Activated T-helper 1 cell treated with anti-CD3 and anti-CD28 coated beads, Interleukin-2, amount 50 U/mL, for 16 hours (primary cell): Measurements from ENCODE around the gene C20orf96.
"Not testable (repeated sequence)": the region's sequence is repeated elsewhere in the genome, so short reads cannot be mapped to it uniquely, and the experiment has no call there.

Experiments
- DNase-seq, 2 donors: peaks; one replicate each; pipeline ENCODE4 v3.0.0-alpha.2; 2020; ENCODE audit warnings: low read depth in 1 of 2, low spot score in 1 of 2

The C20orf96 gene

GRCh38 chr20:290084-290831 lies at the start of gene C20orf96:
C20orf96 (minus strand) TSS chr20:290750; CDS start chr20:290610, 140 bp downstream.
- peak; percentile 69 to 70 for DNase-seq

DNA sequence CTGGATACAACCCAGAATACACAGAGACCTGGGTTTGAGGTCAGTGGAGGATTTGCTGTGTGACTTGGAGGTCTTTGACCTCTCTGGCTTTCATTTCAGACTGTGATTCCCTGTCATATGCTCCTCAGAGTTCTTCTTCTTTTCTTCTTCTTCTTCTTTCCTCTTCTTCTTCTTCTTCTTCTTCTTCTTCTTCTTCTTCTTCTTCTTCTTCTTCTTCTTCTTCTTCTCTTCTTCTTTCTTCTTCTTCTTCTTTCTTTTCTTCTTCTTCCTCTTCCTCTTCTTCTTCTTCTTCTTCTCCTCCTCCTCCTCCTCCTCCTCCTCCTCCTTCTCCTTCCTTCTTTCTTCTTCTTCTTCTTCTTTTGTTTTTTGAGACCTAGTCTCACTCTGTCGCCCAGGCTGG lies 45.5 kb upstream of the C20orf96 start:
- DNase-seq = not testable (repeated sequence)

DNA sequence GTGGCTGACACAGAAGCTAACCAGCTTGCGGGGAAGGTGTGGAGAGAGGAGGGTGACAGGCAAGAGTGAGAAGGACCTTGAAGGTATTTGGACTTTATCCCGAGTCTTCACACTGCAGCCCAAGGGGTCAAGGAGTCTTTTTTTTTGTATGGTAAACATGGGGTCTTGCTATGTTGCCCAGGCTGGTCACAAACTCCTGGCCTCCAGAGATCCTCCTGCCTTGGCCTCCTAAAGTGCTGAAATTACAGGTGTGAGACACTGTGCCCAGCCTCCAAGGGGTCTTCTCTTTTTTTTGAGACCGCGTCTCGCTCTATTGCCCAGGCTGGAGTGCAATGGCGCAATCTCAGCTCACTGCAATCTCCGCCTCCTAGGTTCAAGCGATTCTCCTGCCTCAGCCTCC lies 44.0 kb upstream of the C20orf96 start:
- no peak for DNase-seq

DNA sequence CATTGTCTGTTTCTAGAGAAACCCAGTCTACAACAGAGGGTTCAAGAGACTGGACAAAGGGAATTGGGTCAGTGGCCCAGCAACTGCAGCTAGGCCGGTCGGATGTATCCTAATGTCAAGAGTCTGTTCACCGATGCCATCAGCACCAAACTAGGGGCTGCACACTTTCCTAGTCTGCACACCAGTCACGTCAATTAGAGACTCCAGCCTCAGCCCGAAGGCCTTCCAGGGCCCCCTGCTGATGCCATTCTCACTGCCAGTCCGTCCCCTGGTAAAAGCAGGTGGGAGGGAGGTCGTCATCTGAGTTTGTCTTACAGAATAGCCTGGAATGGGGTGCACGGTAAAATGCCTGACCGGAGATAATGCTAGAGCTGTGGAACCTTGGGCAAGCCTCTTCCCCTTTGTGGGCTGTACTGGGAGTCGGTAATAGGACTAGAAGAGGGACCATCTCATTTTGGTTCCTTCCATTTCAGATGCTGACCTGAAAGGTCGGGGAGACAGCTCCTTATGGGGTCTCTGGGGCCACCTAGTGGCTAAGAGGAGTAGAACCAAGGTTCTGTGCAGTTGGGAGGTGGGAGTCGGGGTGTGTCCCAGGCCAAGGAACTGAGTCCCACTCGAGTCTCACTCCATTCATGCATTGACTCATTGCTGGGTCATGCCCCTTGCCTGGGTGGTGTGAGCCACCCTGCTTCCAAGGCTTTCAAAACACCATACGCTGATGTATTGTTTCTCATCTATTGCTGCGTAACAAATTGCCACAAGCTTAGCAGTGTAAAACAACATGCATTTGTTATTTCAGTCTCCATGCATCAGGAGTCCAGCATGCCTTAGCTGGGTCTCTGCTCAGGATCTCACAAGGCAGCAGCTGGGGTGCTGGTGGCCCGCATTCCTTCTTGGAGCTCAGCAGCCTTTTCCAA lies 39.9 kb upstream of the C20orf96 start:
- peak in 1 of 2 donors; percentile 32 for DNase-seq

DNA sequence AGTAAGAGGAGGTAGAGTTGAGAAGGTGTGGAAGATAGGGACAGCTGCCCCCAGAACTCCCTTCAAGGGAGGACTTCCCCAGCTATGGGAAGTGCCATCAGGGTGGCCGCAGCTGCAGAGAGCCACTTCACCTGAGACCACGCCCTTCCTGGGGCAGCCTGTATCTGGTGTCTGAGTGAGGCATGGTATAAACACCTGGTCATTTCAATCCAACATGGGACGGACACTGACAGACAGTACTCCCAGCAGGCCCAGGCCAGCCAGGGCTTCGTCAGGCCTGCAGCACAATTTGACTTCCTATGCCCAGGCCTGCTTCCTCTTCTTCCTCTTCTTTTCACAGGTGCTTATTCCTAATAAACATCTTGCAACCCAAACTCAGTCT lies 39.3 kb upstream of the C20orf96 start:
- DNase-seq = no peak

DNA sequence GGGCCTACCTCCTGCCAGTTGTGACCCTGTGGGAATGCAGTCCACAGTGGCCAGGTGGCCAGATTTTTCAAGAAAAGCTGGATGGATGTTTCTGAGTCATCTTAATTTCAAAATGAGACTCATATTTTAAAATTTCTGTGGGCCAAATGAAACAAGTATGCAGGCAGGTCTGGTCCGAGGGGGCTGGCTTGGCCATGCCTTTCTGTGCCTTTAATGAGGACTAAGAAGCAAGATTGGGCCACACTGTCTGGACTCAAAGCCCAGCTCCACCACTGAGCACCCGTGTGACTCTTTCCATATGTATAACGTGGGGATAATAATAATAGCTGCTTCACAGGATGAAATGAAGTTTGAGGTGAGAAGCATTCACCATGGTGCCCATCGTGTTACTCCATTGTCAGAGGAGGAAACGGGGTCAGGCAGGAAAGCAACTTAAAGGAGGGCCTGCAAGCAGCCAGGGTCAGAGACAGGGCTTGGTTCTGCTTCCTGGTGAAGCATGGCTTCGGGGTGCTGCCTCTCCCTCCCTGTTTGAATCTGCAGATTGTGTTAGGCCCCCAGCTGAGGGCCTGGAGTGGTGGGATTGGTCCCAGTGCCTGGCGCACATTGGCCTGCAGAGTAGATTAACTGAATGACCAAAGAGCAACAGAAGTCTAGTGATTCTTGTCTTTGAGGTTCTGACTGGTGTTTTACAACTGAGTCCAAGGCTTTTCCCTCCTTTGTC lies 38.6 kb upstream of the C20orf96 start:
- no peak for DNase-seq

- no peak for DNase-seq
Measured at GRCh38 chr20:328027-328974, 37.8 kb upstream of the C20orf96 start.

GRCh38 chr20:327186-328026 lies 36.9 kb upstream of the C20orf96 start:
- peak; percentile 34 to 56 for DNase-seq

DNA sequence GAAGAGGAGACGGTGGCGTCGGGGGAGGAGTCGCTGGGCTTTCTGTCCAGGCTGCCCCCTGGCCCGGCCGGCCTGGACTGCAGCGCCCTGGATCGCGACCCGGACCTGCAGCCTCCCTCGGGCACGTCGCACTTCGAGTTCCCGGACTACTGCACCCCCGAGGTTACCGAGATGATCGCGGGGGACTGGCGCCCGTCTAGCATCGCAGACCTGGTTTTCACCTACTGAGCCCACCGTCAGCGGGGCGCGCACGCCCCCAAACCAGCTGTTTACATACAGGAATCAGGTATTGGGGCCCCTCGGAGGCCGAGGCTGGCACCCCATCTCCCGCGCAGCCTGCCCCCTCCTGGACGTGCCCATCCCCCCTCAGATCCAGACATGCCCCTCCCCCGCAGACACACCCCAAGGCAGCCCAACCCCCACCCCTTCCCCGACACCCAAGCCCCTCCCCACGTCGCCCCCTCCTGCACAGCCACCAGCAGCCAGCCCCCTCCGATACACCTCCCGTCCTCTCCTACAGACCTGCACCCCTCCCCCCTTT lies 36.2 kb upstream of the C20orf96 start:
- no peak for DNase-seq

- DNase-seq = peak in 1 of 2 donors; percentile 14
Measured at GRCh38 chr20:325889-326644, 35.5 kb upstream of the C20orf96 start.

DNA sequence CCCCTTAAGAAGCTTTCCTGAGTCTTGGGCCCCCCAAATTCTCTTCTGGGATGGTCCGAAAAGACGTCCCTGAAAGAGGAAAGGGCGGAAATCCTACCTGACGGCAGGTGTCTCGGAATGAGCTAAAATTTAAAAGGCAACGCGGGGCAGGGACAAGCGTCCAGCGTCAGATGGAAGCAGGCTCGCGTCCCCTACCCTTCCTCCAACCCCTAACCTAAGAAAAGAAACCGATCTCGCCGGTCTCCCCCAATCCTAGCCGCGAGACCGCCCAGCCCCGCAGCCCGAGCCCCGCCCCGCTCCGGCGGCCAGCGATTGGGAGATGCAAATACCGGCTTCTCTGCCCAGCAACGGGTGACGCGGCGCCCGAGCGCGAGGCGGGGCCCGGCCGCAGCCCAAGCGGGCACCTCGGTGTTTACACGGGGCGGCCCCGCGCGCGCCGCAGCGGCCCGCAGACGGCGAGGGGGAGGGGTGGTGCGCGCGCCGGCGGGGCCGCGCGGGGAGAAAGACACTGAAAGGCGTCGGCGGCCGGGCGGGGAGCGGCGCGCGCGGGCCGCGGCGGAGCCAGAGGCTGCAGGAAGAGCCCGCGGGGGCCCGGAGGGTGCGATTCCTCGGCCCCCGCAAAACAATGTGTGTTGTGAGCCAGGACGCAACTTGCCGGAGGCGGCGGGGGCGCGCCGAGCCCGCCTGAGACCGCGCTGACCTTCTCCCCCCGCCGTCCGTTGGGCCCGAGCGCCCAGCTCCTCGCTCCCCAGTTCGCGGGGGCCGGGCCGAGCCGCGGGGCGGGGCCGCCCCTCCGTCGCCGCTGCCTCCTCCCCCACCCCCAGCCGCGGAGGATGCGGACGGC lies 34.7 kb upstream of the C20orf96 start, which contains the start of gene SOX12:
SOX12 (plus strand) TSS at position 508 of the 844 bp plus-strand sequence. CDS start 373 bp downstream, outside the sequence.
- DNase-seq = peak; percentile 93 to 95

GRCh38 chr20:324177-325044 lies 33.9 kb upstream of the C20orf96 start:
- peak; percentile 75 to 82 for DNase-seq

GRCh38 chr20:316316-317068 lies 25.9 kb upstream of the C20orf96 start:
- DNase-seq = no peak

DNA sequence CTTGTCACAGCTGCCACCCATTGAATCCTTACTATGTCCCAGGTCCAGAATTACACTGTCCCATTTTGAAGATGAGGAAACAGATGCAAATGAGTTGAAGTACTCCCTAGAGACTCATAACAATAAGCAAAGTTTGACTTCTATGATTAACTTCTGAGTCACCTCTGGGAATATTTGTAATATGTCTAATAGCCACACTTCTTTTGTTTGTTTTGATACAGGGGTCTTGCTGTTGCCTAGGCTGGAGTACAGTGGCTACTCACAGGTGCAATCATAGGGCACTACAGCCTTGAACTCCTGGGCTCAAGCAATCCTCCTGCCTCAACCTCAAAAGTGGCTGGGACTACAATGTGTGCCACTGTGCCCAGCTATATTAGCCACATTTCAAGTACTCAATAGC lies 23.4 kb upstream of the C20orf96 start:
- no peak for DNase-seq

GRCh38 chr20:313402-313801 lies 22.9 kb upstream of the C20orf96 start:
- no peak for DNase-seq

DNA sequence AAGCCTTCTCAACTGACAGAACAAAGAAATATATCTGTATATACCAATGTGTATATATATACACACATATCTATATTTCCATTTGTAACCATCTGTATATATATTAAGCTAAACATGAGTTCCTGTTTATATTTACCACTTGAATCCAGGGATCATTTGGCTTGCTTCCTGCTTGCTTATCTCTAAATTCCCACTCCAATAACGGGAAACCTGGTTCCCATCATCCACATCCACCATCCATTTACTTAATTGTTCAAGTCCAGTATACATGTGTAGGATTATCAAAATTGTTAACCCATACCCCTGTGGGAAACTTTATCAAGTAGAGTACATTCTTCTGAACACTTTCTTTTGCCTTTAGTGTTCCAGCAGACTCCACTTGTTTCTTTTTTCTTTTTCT lies 22.3 kb upstream of the C20orf96 start:
- no peak for DNase-seq
